ENCODE results near the gene COL9A1.

DNA sequence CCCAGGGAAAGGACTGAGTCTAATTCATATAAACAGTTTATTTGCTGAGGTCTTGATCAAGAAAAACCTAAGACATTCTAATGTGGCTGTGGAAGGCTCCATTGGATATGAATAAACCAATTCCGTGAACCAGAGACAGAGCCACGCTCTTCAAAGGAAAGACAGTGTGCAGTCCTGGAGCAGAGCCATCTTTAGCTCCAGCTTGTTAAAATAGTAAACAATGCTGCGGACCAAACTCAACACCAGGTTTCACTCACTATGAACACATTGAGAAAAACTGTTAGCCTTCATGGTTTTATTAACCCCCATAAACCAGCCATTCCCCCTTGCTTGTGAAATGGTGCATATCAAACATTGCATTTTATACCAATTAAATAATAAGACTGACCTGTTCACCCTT, 61.9 kb downstream of the COL9A1 start:
- TF ChIP-seq POLR2A (IDR thresholded peaks at IDR 0.05; ENCODE audit: low read depth, low read length), result no peak
- TF ChIP-seq POLR2AphosphoS5 (IDR thresholded peaks at IDR 0.05; ENCODE audit: low read depth, low read length), result no peak
